B cell (primary cell): ENCODE measurements around the gene PTCD1.

Experiments
- EZH2 ChIP-seq: IDR thresholded peaks from 2 replicates; pipeline ENCODE4 v1.6.1; 2012; ENCODE audit warnings: borderline replicate concordance, low read depth, mild to moderate bottlenecking, moderate library complexity, low read length; ENCODE audit not compliant: insufficient read depth, poor library complexity, severe bottlenecking
- TF ChIP-seq, protein P1 (sequence below): fragments of 200-600 bp; IDR thresholded peaks from one replicate; pipeline ENCODE4 v1.8.0; 2022; ENCODE audit warnings: antibody characterized with exemption, mild to moderate bottlenecking

DNA sequence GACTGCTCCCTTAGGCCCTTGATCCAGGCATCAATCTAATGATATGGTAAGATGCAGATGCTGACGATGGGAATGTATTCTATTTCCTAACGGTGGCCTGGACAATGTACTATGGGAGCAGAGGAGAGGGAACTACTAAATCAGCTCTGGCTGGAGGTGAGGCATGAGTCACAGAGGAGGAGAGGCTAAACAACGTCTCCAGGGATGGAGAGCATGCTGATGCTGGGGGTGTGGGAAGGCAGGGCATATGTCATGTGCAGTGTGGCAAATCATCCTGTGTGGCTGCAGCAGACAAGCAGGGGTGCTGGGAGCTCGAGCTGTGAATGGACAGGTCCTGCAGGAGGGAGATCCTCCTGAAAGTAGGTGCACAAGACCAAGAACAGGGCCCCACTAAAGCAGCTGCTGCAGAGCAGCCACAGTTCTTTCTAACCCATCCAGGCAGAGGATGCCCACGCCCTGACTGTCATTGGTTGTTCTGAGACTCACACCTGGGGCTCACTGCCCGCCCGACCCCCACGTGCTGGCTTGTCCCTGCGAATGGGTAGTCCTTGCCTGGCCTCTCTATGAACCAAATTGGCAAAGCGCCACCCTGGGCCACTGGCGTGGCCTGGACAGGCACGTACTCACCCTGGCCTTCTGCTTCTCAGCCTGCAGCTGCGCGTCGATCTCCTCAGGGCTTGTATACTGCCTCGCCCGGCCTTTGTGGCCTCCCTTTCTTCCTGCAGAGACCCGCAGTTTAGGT, 34.2 kb downstream of the PTCD1 start:
- TF ChIP-seq, protein P1, sequence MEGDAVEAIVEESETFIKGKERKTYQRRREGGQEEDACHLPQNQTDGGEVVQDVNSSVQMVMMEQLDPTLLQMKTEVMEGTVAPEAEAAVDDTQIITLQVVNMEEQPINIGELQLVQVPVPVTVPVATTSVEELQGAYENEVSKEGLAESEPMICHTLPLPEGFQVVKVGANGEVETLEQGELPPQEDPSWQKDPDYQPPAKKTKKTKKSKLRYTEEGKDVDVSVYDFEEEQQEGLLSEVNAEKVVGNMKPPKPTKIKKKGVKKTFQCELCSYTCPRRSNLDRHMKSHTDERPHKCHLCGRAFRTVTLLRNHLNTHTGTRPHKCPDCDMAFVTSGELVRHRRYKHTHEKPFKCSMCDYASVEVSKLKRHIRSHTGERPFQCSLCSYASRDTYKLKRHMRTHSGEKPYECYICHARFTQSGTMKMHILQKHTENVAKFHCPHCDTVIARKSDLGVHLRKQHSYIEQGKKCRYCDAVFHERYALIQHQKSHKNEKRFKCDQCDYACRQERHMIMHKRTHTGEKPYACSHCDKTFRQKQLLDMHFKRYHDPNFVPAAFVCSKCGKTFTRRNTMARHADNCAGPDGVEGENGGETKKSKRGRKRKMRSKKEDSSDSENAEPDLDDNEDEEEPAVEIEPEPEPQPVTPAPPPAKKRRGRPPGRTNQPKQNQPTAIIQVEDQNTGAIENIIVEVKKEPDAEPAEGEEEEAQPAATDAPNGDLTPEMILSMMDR = no peak
- no peak for TF ChIP-seq EZH2
